Measurements from ENCODE around the gene BMP3.
A peak's percentile ranks its signal among the peaks of the same experiment; 100 is the strongest.
"Not testable (repeated sequence)": the region's sequence is repeated elsewhere in the genome, so short reads cannot be mapped to it uniquely, and the experiment has no call there.

Gene BMP3

GRCh38 chr4:81030061-81030980 is at the start of gene BMP3:
Gene BMP3 (plus strand): TSS chr4:81030708. CDS start chr4:81031285, 577 bp downstream.
- DNase-seq (ENCODE audit: low spot score), result no peak

- DNase-seq (ENCODE audit: low spot score), result no peak
Observed at GRCh38 chr4:80986011-80986410, 44.5 kb upstream of the BMP3 start.

GRCh38 chr4:80989921-80990544 is 40.5 kb upstream of the BMP3 start:
- DNase-seq (ENCODE audit: low spot score), result peak; percentile 71

GRCh38 chr4:80990851-80991250 is 39.7 kb upstream of the BMP3 start:
- DNase-seq (ENCODE audit: low spot score), result no peak

GRCh38 chr4:80999943-81000342 is 30.6 kb upstream of the BMP3 start:
- no peak for DNase-seq (ENCODE audit: low spot score)

- no peak for DNase-seq (ENCODE audit: low spot score)
Observed at GRCh38 chr4:81003597-81004111, 26.9 kb upstream of the BMP3 start.

GRCh38 chr4:81007417-81007816 is 23.1 kb upstream of the BMP3 start:
- DNase-seq (ENCODE audit: low spot score), result no peak

- not testable (repeated sequence) for DNase-seq (ENCODE audit: low spot score)
Observed at GRCh38 chr4:81016566-81016965, 13.9 kb upstream of the BMP3 start.

- DNase-seq (ENCODE audit: low spot score), result no peak
Observed at GRCh38 chr4:81019006-81019405, 11.5 kb upstream of the BMP3 start.

- no peak for DNase-seq (ENCODE audit: low spot score)
Observed at GRCh38 chr4:81021142-81021944, 9.2 kb upstream of the BMP3 start.

- DNase-seq (ENCODE audit: low spot score), result no peak
Observed at GRCh38 chr4:81021981-81022380, 8.5 kb upstream of the BMP3 start.

GRCh38 chr4:81023484-81023883 is 7.0 kb upstream of the BMP3 start:
- DNase-seq (ENCODE audit: low spot score), result no peak

GRCh38 chr4:81030981-81031791 is 678 bp downstream of the BMP3 start:
- DNase-seq (ENCODE audit: low spot score), result no peak

GRCh38 chr4:81031796-81032551 is 1.5 kb downstream of the BMP3 start:
- no peak for DNase-seq (ENCODE audit: low spot score)

GRCh38 chr4:81032771-81033684 is 2.5 kb downstream of the BMP3 start:
- DNase-seq (ENCODE audit: low spot score), result no peak

- DNase-seq (ENCODE audit: low spot score), result no peak
Observed at GRCh38 chr4:81038636-81039350, 8.3 kb downstream of the BMP3 start.

- DNase-seq (ENCODE audit: low spot score), result no peak
Observed at GRCh38 chr4:81039351-81039972, 9.0 kb downstream of the BMP3 start.

- peak; percentile 76 for DNase-seq (ENCODE audit: low spot score)
Observed at GRCh38 chr4:81040012-81040659, 9.6 kb downstream of the BMP3 start.

All from pons (tissue), 1 donor.